ENCODE results near the gene ALDOB.

Gene ALDOB

GRCh38 chr9:101468116-101468515 lies 32.5 kb upstream of the ALDOB start:
- Mint-ChIP-seq H3K4me1 (ENCODE audit: low read depth) (no peaks in the 10 kb centered on the region), H3K27me3 (ENCODE audit: low read depth) (peaks cover 27% of the 10 kb centered on the region), H3K4me3 (no peak overlapping the region), H3K36me3 (ENCODE audit: low read depth) (no peaks in the 10 kb centered on the region), H3K9me3 (no peaks in the 10 kb centered on the region), H3K27ac (no peak overlapping the region)
- no peak for DNase-seq (ENCODE audit: low spot score)

- Mint-ChIP-seq H3K4me1 (ENCODE audit: low read depth) (no peaks in the 10 kb centered on the region), H3K27ac (no peak overlapping the region), H3K9me3 (no peaks in the 10 kb centered on the region)
Observed at GRCh38 chr9:101467690-101468089, 32.1 kb upstream of the ALDOB start.

GRCh38 chr9:101466863-101467262 lies 31.3 kb upstream of the ALDOB start:
- Mint-ChIP-seq H3K9me3 (no peaks in the 10 kb centered on the region), H3K27ac (no peak overlapping the region), H3K36me3 (ENCODE audit: low read depth) (no peaks in the 10 kb centered on the region), H3K27me3 (ENCODE audit: low read depth) (peaks cover 24% of the 10 kb centered on the region), H3K4me1 (ENCODE audit: low read depth) (no peaks in the 10 kb centered on the region), H3K4me3 (no peak overlapping the region)
- no peak for DNase-seq (ENCODE audit: low spot score)

More at GRCh38 chr9:101467690-101468089, 32.1 kb upstream of the ALDOB start:
- Mint-ChIP-seq H3K4me3 (no peak overlapping the region), H3K36me3 (ENCODE audit: low read depth) (no peaks in the 10 kb centered on the region), H3K27me3 (ENCODE audit: low read depth) (peaks cover 28% of the 10 kb centered on the region)
- DNase-seq (ENCODE audit: low spot score): no peak

GRCh38 chr9:101465326-101465915 lies 29.8 kb upstream of the ALDOB start:
- no peak overlapping the region for H3K4me3 Mint-ChIP-seq
- H3K27me3 Mint-ChIP-seq (ENCODE audit: low read depth): peaks cover 20% of the 10 kb centered on the region
- H3K9me3 Mint-ChIP-seq: no peaks in the 10 kb centered on the region
- no peaks in the 10 kb centered on the region for H3K4me1 Mint-ChIP-seq (ENCODE audit: low read depth)
- H3K36me3 Mint-ChIP-seq (ENCODE audit: low read depth): no peaks in the 10 kb centered on the region
- H3K27ac Mint-ChIP-seq: no peak overlapping the region
- no peak for DNase-seq (ENCODE audit: low spot score)

GRCh38 chr9:101463397-101463796 lies 27.8 kb upstream of the ALDOB start:
- H3K27ac Mint-ChIP-seq: no peak overlapping the region
- H3K9me3 Mint-ChIP-seq: no peaks in the 10 kb centered on the region
- no peaks in the 10 kb centered on the region for H3K4me1 Mint-ChIP-seq (ENCODE audit: low read depth)
- no peak overlapping the region for H3K4me3 Mint-ChIP-seq
- H3K27me3 Mint-ChIP-seq (ENCODE audit: low read depth): peaks cover 12% of the 10 kb centered on the region
- DNase-seq (ENCODE audit: low spot score): no peak
- H3K36me3 Mint-ChIP-seq (ENCODE audit: low read depth): no peaks in the 10 kb centered on the region

GRCh38 chr9:101462558-101462957 lies 27.0 kb upstream of the ALDOB start:
- H3K4me3 Mint-ChIP-seq: no peak overlapping the region

GRCh38 chr9:101460965-101461364 lies 25.4 kb upstream of the ALDOB start:
- Mint-ChIP-seq H3K36me3 (ENCODE audit: low read depth) (no peaks in the 10 kb centered on the region), H3K27me3 (ENCODE audit: low read depth) (peaks cover 9% of the 10 kb centered on the region), H3K4me3 (no peak overlapping the region), H3K4me1 (ENCODE audit: low read depth) (no peaks in the 10 kb centered on the region), H3K9me3 (no peaks in the 10 kb centered on the region), H3K27ac (no peak overlapping the region)
- no peak for DNase-seq (ENCODE audit: low spot score)

More at GRCh38 chr9:101462558-101462957, 27.0 kb upstream of the ALDOB start:
- Mint-ChIP-seq H3K36me3 (ENCODE audit: low read depth) (no peaks in the 10 kb centered on the region), H3K4me1 (ENCODE audit: low read depth) (no peaks in the 10 kb centered on the region), H3K27me3 (ENCODE audit: low read depth) (peaks cover 9% of the 10 kb centered on the region), H3K9me3 (no peaks in the 10 kb centered on the region), H3K27ac (no peak overlapping the region)
- DNase-seq (ENCODE audit: low spot score): no peak

GRCh38 chr9:101458963-101459631 lies 23.5 kb upstream of the ALDOB start:
- no peak overlapping the region for H3K27ac Mint-ChIP-seq
- no peaks in the 10 kb centered on the region for H3K36me3 Mint-ChIP-seq (ENCODE audit: low read depth)
- no peaks in the 10 kb centered on the region for H3K9me3 Mint-ChIP-seq
- no peak overlapping the region for H3K4me3 Mint-ChIP-seq
- peak; percentile 5 for DNase-seq (ENCODE audit: low spot score)
- H3K4me1 Mint-ChIP-seq (ENCODE audit: low read depth): no peaks in the 10 kb centered on the region
- H3K27me3 Mint-ChIP-seq (ENCODE audit: low read depth): peaks cover 2% of the 10 kb centered on the region

- no peaks in the 10 kb centered on the region for H3K4me1 Mint-ChIP-seq (ENCODE audit: low read depth)
- no peaks in the 10 kb centered on the region for H3K36me3 Mint-ChIP-seq (ENCODE audit: low read depth)
- no peak overlapping the region for H3K27ac Mint-ChIP-seq
- no peaks in the 10 kb centered on the region for H3K9me3 Mint-ChIP-seq
- no peaks in the 10 kb centered on the region for H3K27me3 Mint-ChIP-seq (ENCODE audit: low read depth)
- no peak for DNase-seq (ENCODE audit: low spot score)
- no peak overlapping the region for H3K4me3 Mint-ChIP-seq
Observed at GRCh38 chr9:101457003-101457402, 21.4 kb upstream of the ALDOB start.

- H3K27me3 Mint-ChIP-seq (ENCODE audit: low read depth): peaks cover 7% of the 10 kb centered on the region
- no peak overlapping the region for H3K27ac Mint-ChIP-seq
- H3K4me1 Mint-ChIP-seq (ENCODE audit: low read depth): no peaks in the 10 kb centered on the region
- no peaks in the 10 kb centered on the region for H3K9me3 Mint-ChIP-seq
- DNase-seq (ENCODE audit: low spot score): no peak
- H3K36me3 Mint-ChIP-seq (ENCODE audit: low read depth): no peaks in the 10 kb centered on the region
- no peak overlapping the region for H3K4me3 Mint-ChIP-seq
Observed at GRCh38 chr9:101455656-101456240, 20.2 kb upstream of the ALDOB start.

- Mint-ChIP-seq H3K9me3 (no peaks in the 10 kb centered on the region), H3K27me3 (ENCODE audit: low read depth) (peaks cover 18% of the 10 kb centered on the region), H3K4me1 (ENCODE audit: low read depth) (peaks cover 6% of the 10 kb centered on the region), H3K4me3 (no peak overlapping the region), H3K27ac (no peak overlapping the region), H3K36me3 (ENCODE audit: low read depth) (no peaks in the 10 kb centered on the region)
- no peak for DNase-seq (ENCODE audit: low spot score)
Observed at GRCh38 chr9:101453776-101454570, 18.4 kb upstream of the ALDOB start.

GRCh38 chr9:101451498-101451897 lies 15.9 kb upstream of the ALDOB start:
- Mint-ChIP-seq H3K27ac (no peak overlapping the region), H3K4me3 (no peak overlapping the region), H3K9me3 (no peaks in the 10 kb centered on the region), H3K27me3 (ENCODE audit: low read depth) (peaks cover 28% of the 10 kb centered on the region), H3K4me1 (ENCODE audit: low read depth) (peaks cover 9% of the 10 kb centered on the region), H3K36me3 (ENCODE audit: low read depth) (no peaks in the 10 kb centered on the region)
- no peak for DNase-seq (ENCODE audit: low spot score)

- H3K4me1 Mint-ChIP-seq (ENCODE audit: low read depth): peaks cover 9% of the 10 kb centered on the region
- H3K27me3 Mint-ChIP-seq (ENCODE audit: low read depth): peaks cover 32% of the 10 kb centered on the region
- H3K4me3 Mint-ChIP-seq: no peak overlapping the region
- no peaks in the 10 kb centered on the region for H3K9me3 Mint-ChIP-seq
- no peak overlapping the region for H3K27ac Mint-ChIP-seq
- no peak for DNase-seq (ENCODE audit: low spot score)
- no peaks in the 10 kb centered on the region for H3K36me3 Mint-ChIP-seq (ENCODE audit: low read depth)
Observed at GRCh38 chr9:101450931-101451330, 15.4 kb upstream of the ALDOB start.
